OCI-LY7 (cell line): ENCODE measurements around the gene ANKRD53.

Experiments used
- EZH2phosphoT487 ChIP-seq: fragments of 200-600 bp; sonication (generic); IDR thresholded peaks from 2 replicates; pipeline ENCODE4 v1.6.1; 2018; ENCODE audit warnings: low read depth, borderline replicate concordance, mild to moderate bottlenecking, mixed run types, antibody characterized with exemption, low read length, moderate library complexity, mixed read lengths
- TF ChIP-seq, protein P1 (sequence below): fragments of 200-600 bp; sonication (generic); conservative IDR thresholded peaks from 2 replicates; pipeline ENCODE4 v1.5.1; 2014; ENCODE audit warnings: mild to moderate bottlenecking, antibody characterized with exemption, low read length, moderate library complexity, mixed read lengths

DNA sequence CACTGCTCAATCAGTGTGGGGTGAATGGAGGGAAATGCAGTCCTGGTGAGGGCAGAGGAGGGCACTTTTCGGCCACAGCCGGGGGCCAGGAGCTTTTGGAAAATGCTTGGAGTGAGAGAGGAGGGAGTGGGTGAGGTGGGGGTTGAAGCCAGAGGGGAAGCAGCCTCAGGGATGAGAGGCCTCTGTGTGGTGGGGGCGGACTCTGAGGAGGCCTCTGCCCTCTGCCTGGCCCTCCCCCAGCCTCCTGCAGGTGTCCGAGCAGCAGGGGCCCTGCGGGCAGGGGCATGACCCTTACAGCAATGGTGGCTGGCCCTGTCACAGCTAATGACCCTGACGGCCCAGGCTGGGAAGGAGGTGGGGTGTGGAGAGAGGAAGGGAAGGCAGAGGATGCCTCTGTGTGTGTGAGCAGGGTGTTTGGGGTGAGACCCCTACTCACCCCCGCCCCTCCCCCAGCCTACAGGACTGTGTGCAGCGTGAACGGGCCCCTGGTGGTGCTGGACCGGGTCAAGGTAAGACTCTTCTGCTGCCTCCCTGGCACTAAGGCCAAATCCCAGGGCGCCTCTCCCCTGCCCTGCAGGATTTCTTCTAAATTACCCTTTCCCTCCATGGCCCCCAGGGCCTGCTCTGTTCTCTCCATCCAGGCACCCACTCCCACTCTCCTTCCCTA, 35.1 kb upstream of the ANKRD53 start:
- TF ChIP-seq, protein P1, sequence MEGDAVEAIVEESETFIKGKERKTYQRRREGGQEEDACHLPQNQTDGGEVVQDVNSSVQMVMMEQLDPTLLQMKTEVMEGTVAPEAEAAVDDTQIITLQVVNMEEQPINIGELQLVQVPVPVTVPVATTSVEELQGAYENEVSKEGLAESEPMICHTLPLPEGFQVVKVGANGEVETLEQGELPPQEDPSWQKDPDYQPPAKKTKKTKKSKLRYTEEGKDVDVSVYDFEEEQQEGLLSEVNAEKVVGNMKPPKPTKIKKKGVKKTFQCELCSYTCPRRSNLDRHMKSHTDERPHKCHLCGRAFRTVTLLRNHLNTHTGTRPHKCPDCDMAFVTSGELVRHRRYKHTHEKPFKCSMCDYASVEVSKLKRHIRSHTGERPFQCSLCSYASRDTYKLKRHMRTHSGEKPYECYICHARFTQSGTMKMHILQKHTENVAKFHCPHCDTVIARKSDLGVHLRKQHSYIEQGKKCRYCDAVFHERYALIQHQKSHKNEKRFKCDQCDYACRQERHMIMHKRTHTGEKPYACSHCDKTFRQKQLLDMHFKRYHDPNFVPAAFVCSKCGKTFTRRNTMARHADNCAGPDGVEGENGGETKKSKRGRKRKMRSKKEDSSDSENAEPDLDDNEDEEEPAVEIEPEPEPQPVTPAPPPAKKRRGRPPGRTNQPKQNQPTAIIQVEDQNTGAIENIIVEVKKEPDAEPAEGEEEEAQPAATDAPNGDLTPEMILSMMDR: no peak
- TF ChIP-seq EZH2phosphoT487: no peak
